ENCODE data around the gene CCDC91. TPM values are rescaled to one million over a fixed set of nuclear protein-coding genes. Genes with fewer than 3 reads are reported as not detected.

Gene CCDC91
- total RNA-seq, 6 experiments from 2014 or later, result 10.0 to 21.5 (median 13.9) TPM

DNA sequence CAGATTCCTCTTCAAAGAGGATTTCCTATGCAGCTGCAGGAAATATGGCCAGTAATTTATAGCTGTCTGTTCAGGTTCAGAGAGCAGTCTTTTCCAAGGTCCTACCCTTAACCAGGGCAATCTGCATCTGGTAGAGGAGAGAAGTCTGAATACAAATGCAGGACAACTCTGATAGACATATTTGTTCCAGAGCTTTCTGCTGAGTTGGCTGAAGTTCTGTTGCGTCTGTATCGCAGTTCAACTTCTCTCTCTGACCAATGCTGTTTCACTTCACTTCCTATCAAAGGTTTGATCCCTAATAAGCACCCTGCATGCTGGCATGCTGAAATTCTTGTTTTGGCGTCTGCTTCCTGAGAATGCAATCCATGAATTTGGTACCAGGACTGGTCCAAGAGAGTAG lies 14.0 kb upstream of the CCDC91 start:
- no peaks in the 10 kb centered on the region for H3K36me3 ChIP-seq
- 88% methylated on average over 3 of the region's 3 CpGs for WGBS (ENCODE audit: insufficient coverage, low coverage, low lambda C conversion rate, missing lambda C conversion rate)
- no peaks in the 10 kb centered on the region for H3K27me3 ChIP-seq
- H3K9me3 ChIP-seq, result no peaks in the 10 kb centered on the region
- ATAC-seq, result no peak
- no peak for TF ChIP-seq POLR2A (IDR thresholded peaks at IDR 0.05)
- TF ChIP-seq, protein P1, sequence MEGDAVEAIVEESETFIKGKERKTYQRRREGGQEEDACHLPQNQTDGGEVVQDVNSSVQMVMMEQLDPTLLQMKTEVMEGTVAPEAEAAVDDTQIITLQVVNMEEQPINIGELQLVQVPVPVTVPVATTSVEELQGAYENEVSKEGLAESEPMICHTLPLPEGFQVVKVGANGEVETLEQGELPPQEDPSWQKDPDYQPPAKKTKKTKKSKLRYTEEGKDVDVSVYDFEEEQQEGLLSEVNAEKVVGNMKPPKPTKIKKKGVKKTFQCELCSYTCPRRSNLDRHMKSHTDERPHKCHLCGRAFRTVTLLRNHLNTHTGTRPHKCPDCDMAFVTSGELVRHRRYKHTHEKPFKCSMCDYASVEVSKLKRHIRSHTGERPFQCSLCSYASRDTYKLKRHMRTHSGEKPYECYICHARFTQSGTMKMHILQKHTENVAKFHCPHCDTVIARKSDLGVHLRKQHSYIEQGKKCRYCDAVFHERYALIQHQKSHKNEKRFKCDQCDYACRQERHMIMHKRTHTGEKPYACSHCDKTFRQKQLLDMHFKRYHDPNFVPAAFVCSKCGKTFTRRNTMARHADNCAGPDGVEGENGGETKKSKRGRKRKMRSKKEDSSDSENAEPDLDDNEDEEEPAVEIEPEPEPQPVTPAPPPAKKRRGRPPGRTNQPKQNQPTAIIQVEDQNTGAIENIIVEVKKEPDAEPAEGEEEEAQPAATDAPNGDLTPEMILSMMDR (IDR thresholded peaks at IDR 0.05), result no peak
- DNase-seq, result no peak
- no peak overlapping the region for H3K27ac ChIP-seq
- intact Hi-C loops (cut with DNase I), result no loop called here
- H3K4me3 ChIP-seq, result no peak overlapping the region
- no peaks in the 10 kb centered on the region for H3K4me1 ChIP-seq

DNA sequence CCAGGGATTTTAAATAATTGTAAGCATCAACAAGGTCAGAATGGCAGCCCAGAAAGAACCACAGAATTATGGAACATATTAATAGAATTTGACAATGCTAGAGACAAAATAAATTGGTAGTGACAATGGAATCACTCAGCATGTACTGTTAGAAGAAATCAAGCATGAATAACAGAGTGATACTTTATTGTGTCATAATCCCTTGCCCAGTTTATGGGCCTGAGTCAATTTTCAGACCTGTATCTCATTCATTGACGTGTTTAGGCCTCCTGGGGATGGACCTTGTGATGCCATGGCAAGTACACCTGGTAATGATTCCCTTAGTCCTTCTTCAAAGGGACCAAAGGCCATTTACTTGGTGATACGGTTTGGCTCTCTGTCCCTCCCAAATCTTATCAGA lies 12.8 kb upstream of the CCDC91 start:
- ATAC-seq (no peak), DNase-seq (no peak)
- Histone ChIP-seq H3K9me3 (no peaks in the 10 kb centered on the region), H3K4me1 (no peaks in the 10 kb centered on the region), H3K27ac (no peak overlapping the region), H3K4me3 (no peak overlapping the region), H3K36me3 (no peaks in the 10 kb centered on the region), H3K27me3 (no peaks in the 10 kb centered on the region)
- WGBS (ENCODE audit: insufficient coverage, low coverage, low lambda C conversion rate, missing lambda C conversion rate), result 63% methylated on average over 2 of the region's 2 CpGs
- TF ChIP-seq, protein P1 (IDR thresholded peaks at IDR 0.05), result no peak
- no peak for TF ChIP-seq POLR2A (IDR thresholded peaks at IDR 0.05)
- intact Hi-C loops (cut with DNase I), result no loop called here

DNA sequence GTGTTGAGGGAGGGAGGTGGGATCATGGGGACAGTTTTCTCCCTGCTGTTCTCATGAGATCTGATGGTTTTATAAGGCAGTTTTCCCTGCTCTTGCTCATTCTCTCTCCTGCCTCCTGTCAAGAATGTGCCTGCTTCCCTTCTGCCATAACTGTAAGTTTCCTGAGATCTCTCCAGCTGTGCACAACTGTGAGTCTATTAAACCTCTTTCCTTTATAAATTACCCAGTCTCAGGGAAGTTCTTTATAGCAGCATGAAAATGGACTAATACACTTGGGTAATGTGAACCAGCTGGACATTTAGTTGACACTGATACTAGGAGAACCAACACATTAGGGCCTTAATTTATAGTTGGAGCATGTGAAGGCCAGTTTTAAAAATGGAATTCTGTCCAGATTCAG lies 12.4 kb upstream of the CCDC91 start:
- intact Hi-C loops (cut with DNase I), result no loop called here
- H3K27me3 ChIP-seq, result no peaks in the 10 kb centered on the region
- no peaks in the 10 kb centered on the region for H3K9me3 ChIP-seq
- no peak for ATAC-seq
- no peaks in the 10 kb centered on the region for H3K4me1 ChIP-seq
- no peaks in the 10 kb centered on the region for H3K36me3 ChIP-seq
- no peak overlapping the region for H3K4me3 ChIP-seq
- DNase-seq, result no peak
- TF ChIP-seq, protein P1 (IDR thresholded peaks at IDR 0.05), result no peak
- TF ChIP-seq POLR2A (IDR thresholded peaks at IDR 0.05), result no peak
- H3K27ac ChIP-seq, result no peak overlapping the region

DNA sequence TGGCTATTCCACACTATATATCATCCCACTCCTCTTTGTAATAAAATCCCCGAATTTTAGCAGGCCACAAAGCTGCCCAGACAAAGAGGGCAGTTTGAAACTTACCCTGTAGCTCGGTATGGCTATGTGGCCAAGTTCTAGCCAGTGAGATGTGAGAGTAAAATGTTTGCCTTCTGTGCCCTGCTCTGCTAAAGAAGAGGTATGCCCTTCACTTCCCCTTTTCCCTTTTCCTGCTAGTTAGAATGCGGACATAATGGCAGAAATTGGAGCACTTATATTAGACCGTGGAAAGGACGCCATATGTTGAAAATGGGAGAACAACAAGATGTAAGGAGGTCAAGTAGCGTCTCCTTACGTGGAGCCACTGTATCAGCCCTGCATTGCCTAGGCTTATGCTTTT lies 11.5 kb upstream of the CCDC91 start:
- Histone ChIP-seq H3K36me3 (no peaks in the 10 kb centered on the region), H3K27ac (no peak overlapping the region), H3K9me3 (no peaks in the 10 kb centered on the region), H3K4me1 (no peaks in the 10 kb centered on the region), H3K4me3 (no peak overlapping the region), H3K27me3 (no peaks in the 10 kb centered on the region)
- 73% methylated on average over 7 of the region's 7 CpGs for WGBS (ENCODE audit: insufficient coverage, low coverage, low lambda C conversion rate, missing lambda C conversion rate)
- TF ChIP-seq, protein P1 (IDR thresholded peaks at IDR 0.05), result no peak
- no peak for TF ChIP-seq POLR2A (IDR thresholded peaks at IDR 0.05)
- ATAC-seq, result no peak
- intact Hi-C loops (cut with DNase I), result no loop called here
- no peak for DNase-seq

DNA sequence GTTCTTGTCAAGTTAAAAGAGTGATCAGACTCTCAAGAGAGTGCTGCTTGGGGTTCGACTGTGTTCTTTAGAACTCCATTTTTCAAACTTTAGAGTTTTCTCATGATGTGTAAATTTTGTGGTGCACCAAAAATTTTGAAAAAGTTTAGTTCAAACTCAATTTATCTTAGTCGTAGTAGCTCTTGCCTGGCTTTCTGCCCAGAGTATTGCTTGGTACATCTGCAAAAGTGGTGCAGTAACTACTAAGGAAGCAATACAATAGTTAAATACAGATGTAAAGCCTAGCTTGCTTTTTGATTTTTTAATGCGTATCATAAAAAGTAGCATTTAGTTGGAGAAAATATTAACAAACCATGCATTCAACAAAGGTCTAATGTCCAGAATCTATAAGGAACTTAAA lies 9.5 kb upstream of the CCDC91 start:
- no peak for ATAC-seq

More for the DNA sequence above, 9.5 kb upstream of the CCDC91 start:
- Histone ChIP-seq H3K27me3 (no peaks in the 10 kb centered on the region), H3K9me3 (no peaks in the 10 kb centered on the region), H3K4me1 (no peaks in the 10 kb centered on the region), H3K27ac (no peak overlapping the region), H3K4me3 (no peak overlapping the region), H3K36me3 (no peaks in the 10 kb centered on the region)
- TF ChIP-seq, protein P1 (IDR thresholded peaks at IDR 0.05), result no peak
- no peak for TF ChIP-seq POLR2A (IDR thresholded peaks at IDR 0.05)
- 74% methylated on average over 3 of the region's 3 CpGs for WGBS (ENCODE audit: insufficient coverage, low coverage, low lambda C conversion rate, missing lambda C conversion rate)
- no peak for DNase-seq
- intact Hi-C loops (cut with DNase I), result no loop called here
